GM18502 (cell line): ENCODE results near the gene TSPAN5.
"Not testable (repeated sequence)": the region's sequence is repeated elsewhere in the genome, so short reads cannot be mapped to it uniquely, and the experiment has no call there.

ENCODE experiments used
- ATAC-seq: cut with Tn5 transposase; IDR thresholded peaks from one replicate; pipeline ENCODE4 v1.9.1; 2021; ENCODE audit warnings: mild to moderate bottlenecking; ENCODE audit not compliant: unreplicated experiment, poor library complexity

Gene TSPAN5

DNA sequence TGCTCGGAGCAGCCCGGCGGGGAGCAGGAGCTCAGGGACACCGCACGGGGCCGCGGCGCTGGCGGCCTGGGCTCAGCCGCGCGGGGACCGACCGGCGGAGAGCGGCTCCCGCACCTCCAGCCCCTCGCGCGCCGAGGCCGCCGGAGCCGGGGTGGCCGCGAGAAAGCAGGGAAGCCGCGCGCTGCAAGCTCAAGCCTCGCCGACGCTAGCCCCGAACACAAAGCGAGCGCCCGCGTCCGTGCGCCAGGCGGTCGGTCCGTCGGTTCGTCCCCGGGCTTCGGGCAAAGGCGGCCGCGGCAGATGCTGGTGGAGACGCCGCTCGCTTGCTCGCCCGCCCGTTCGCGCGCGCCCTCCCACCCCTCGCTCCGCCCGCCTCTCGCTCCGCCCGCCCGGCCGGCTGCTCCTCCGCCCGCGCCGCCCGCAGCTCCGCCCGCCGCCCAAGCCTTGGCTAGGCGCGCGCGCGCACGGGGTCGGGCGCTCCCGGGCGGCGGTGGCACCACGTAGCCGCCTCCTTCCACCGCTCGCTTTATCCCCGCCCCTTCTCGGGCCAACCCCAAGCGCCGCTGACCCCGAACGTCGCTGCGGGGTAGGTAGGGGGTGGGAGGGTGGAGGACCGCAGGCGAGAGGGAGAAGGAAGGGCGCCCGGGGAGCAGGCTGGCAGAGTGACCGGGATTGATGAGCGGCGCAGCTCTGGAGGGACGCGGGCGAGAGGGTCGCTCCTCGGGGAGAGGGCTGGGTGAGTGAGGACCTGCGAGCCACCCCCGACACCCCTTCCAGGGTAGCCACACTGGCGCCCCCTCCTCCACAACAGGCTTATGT, at the start of gene TSPAN5:
Gene TSPAN5, minus strand, starts transcription at position 325 of the 819 bp plus-strand sequence.
- peak; percentile 74 for ATAC-seq

- ATAC-seq: no peak
Observed at GRCh38 chr4:98706935-98707334, 48.5 kb upstream of the TSPAN5 start.

DNA sequence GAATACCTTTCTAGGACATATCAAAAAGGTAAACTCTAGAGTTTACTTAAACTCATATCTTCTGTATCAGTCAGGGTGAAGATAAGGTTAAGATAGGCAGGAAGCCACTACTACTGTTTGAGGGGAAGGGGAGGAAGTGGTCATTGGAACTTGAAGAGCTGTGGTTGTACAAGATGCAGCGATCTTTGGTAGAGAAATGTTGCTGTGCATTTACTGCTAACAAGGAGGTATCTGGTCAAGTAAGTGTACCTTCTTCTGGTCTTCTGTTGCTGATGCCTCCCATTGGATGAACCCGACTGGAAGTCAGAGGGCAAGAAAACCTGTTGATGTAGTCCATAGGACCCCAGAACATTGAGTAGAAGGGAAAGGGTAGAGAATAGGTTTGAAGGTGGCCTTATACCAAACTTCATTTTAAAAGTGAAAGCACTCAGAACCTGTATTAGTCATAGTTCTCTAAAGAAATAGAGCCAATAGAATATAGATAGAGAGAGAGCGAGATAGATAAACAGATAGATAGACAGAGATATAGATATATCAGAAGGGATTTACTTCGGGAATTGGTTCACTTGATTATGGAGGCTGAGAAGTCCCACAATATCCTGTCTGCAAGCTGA, 47.9 kb upstream of the TSPAN5 start:
- ATAC-seq: no peak

DNA sequence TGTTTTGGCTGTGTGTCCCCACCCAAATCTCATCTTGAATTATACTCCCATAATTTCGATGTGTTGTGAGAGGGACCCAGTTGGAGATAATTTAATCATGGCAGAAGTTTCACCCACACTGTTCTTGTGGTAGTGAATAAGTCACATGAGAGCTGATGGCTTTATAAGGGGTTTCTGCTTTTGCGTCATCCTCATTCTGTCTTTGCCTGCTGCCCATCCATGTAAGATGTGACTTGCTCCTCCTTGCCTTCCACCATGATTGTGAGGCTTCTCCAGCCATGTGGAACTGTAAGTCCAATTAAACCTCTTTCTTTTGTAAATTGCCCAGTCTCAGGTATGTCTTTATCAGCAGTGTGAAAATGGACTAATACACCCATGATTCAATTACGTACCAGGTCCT, 47.2 kb upstream of the TSPAN5 start:
- ATAC-seq: not testable (repeated sequence)

- no peak for ATAC-seq
Observed at GRCh38 chr4:98700656-98701055, 42.2 kb upstream of the TSPAN5 start.

GRCh38 chr4:98694076-98694475, 35.7 kb upstream of the TSPAN5 start:
- no peak for ATAC-seq

GRCh38 chr4:98692411-98692810, 34.0 kb upstream of the TSPAN5 start:
- ATAC-seq: no peak

- ATAC-seq: no peak
Observed at GRCh38 chr4:98691588-98691987, 33.2 kb upstream of the TSPAN5 start.

- ATAC-seq: no peak
Observed at GRCh38 chr4:98689507-98690174, 31.2 kb upstream of the TSPAN5 start.

DNA sequence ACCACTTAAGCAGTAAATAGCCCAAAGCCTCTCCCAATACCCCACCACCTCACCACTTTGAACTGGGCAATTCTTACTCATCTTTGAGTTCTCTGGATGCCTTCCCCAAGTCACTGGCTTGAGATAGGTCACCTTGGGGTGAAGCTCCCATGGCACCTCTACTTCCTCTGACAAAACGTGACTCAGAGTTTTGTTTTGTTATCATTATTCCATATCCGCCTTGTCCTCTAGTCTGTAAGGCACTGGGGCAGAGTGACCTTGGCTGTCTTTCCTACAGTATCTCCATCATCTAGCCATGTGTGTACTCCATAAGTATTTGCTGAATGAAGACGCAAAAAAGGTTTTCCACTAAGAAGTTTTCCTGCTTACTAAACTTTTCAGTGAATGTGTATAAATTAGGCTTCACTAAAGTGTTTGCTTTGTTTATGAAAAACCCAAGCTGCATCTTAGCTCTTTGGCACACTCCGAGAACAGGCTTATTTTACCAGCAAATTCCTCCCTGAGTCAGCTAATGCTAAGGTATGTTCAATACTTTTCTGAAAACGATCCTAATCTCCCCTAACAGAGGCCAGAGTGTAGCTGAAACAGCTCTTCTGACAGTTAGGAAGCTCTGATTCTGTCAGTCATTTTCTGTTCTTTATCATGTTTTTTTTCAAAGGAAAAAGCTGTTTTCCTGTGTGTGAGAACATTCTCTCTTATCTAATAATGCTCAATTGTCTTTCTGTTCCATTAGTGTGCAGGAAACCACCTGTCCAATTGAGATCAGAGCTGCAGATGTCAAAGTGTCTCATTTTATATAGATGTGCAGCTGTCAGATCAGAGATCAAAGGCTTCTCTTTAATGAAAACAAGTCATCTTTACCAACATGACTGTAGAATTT, 30.2 kb upstream of the TSPAN5 start:
- no peak for ATAC-seq

DNA sequence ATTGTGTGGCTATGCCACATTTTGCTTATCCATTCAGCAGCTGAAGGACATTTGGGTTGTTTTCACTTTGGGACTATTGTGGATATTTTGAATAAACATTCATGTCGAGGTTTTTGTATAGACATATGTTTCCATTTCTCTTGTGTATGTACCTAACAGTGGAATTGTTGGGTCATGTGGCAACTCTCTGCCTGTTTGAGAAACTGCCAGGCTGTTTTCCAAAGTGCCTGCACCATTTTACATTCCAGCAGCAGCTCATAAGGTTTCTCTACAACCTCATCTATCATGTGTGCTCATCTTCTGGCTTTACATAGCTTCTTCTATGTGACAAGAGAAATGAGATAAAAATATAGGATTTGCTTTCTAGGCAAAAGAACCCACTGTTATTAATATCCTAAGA, 29.5 kb upstream of the TSPAN5 start:
- no peak for ATAC-seq

- no peak for ATAC-seq
Observed at GRCh38 chr4:98686847-98687246, 28.4 kb upstream of the TSPAN5 start.

DNA sequence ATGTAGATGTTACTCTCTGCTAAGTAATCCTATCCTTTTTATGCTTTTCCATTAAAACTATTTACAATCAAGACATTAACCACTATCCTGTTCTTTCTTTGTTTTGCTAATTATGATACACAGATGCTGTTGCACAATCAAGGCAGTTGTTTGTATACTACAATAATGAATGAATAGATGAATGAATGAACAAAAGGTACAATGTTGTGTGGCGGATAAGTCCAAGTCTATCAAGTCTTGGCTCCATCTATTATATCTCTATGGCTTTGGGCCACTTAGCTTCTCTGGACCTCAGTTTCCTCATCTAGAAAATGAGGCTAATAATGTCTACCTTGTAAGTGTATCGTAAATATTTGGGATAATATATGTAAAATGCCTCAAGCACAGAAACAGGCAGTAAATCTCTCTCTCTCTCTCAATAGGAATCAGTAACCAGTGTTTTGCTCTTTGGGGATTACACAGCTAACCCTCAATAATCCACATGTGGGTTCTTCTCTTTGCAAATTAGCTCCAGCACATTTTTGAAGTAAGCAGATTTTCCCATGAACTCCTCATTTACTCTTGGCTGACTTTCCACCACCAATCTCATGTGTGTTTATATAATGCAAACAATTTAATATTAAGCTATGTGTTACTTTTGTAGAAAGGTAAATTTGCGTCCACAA, 27.8 kb upstream of the TSPAN5 start:
- no peak for ATAC-seq

GRCh38 chr4:98685225-98686042, 27.0 kb upstream of the TSPAN5 start:
- no peak for ATAC-seq

DNA sequence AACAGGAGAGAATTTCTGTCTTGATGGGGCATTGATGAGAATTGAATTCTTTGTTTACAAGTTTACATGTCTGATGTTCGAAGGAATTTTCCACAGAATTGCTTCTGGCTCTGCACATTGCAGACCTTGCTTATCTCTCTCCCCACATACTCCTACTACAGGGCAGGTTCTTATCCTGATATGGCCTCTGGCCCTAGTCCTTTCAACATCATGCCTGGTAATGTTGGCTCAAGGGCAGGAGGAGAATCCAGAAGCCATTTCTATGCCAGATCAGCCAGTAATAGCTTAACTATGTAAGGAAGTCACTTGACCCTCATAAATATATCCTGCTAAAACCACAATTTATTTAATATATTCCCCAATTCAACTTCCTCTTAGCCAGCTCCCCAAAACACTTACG, 24.3 kb upstream of the TSPAN5 start:
- ATAC-seq: no peak

DNA sequence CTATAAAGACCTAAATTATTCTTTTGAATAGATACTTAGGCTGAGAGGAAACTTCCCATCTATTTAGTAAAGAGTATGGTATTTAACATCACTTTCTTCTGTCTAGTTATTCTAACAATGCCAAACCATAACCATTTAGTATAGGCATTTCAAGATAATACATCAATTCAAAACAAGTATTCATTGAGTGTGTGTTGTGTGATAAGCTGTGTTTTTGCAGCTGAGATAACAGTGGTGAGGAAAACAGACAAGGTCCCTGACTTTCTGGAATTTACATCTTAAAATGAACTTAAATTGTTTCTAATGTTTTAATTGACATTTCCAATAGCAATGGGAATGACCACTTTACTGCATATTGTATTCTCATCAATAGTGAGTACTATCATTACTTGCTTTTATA, 22.4 kb upstream of the TSPAN5 start:
- ATAC-seq: no peak

GRCh38 chr4:98679738-98680137, 21.3 kb upstream of the TSPAN5 start:
- ATAC-seq: no peak

DNA sequence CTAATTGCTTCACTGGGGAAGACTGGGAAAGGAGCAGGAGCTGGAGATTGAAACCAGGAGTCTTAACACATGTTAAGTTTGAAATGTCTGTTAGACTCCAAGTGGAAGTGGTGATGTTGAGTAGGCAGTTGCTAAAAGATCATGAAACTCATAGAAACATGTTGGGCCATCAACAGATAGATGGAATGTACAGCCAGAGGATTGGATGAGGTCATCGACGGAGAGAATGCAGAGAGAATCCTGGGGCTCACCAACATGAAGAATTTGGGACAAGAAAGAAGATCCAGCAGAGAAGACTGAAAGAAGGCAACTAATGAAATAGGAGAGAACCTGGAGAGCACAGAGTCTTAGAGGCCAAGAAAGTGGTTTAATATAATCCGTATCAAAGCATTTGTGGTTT, 19.4 kb upstream of the TSPAN5 start:
- no peak for ATAC-seq
